Inferior parietal cortex (tissue), 1 donor: ENCODE measurements around the gene HLA-DQB2.
"Not testable (repeated sequence)": the region's sequence is repeated elsewhere in the genome, so short reads cannot be mapped to it uniquely, and the experiment has no call there.

Experiments used
- DNase-seq: peaks from one replicate; pipeline ENCODE4 v3.0.0-alpha.2; 2016; ENCODE audit errors: extremely low spot score

The HLA-DQB2 gene

DNA sequence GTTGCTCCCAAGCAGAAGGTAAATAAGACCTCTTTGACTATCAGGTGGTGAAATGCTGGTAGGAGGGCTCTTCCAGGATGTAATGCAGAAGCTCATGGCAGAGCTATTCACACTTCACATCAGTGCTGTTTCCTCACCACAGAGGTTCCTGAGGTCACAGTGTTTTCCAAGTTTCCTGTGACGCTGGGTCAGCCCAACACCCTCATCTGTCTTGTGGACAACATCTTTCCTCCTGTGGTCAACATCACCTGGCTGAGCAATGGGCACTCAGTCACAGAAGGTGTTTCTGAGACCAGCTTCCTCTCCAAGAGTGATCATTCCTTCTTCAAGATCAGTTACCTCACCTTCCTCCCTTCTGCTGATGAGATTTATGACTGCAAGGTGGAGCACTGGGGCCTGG, 17.7 kb downstream of the HLA-DQB2 start:
- DNase-seq = not testable (repeated sequence)

GRCh38 chr6:32744776-32745175, 18.6 kb downstream of the HLA-DQB2 start:
- DNase-seq = no peak

- no peak for DNase-seq
Measured at GRCh38 chr6:32742374-32742773, 21.0 kb downstream of the HLA-DQB2 start.

DNA sequence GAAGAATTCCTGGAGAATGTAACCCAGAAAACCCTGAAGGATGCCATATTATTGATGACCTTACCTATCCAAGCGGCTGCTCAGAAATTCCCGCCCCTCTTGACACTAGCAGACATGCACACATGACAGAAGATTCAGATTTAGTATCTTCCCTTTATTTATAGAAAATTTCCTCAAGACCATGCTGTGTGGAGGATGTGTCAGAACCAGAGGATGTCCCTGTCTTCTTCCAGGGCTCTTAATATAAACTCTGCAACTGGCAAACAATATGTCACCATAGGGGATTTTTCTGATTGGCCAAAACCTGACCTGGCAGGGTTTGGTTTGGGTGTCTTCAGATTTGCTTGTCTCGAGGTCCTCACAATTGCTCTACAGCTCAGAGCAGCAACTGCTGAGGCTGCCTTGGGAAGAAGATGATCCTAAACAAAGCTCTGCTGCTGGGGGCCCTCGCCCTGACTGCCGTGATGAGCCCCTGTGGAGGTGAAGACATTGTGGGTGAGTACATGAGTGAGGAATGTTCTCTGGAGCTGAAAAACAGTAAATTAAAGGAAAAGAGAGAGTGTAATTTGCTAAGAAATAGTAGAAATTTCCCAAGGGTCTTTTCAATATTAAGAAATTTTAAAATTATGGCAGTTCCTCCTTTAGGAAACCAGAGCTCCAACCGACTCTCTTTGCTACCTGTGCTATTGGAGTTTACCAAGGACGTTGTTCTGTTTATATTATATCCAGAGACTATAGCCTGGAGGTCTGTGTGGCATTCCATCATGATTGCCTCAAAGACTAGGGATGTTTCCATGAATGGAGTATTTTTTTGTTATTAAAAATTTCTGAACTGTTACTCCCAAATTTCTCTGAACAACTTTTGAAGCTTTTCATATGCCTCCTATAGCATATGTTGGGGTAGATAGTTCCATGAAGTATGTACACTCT, 22.0 kb downstream of the HLA-DQB2 start, which contains the start of gene HLA-DQA2:
TSS of gene HLA-DQA2 (plus strand) at position 361 of the 930 bp plus-strand sequence. CDS start at position 414, 53 bp downstream.
- no peak for DNase-seq

GRCh38 chr6:32738126-32738525, 25.2 kb downstream of the HLA-DQB2 start:
- DNase-seq = no peak

DNA sequence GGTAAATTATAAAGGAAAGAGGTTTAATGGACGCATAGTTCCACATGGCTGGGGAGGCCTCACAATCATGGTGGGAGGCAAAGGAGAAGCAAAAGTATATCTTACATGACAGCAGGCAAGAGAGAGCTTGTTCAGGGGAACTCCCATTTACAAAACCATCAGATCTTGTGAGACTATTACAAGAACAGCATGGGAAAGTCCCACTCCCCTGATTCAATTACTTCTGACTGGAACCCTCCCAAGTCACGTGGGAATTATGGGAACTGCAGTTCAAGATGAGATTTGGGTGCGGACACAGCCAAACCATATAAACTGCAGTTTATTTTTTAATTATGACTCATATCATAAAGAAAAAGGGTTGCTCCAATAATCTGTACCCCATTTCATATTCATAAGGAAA, 44.5 kb downstream of the HLA-DQB2 start:
- no peak for DNase-seq

- no peak for DNase-seq
Measured at GRCh38 chr6:32716396-32716795, 46.9 kb downstream of the HLA-DQB2 start.

DNA sequence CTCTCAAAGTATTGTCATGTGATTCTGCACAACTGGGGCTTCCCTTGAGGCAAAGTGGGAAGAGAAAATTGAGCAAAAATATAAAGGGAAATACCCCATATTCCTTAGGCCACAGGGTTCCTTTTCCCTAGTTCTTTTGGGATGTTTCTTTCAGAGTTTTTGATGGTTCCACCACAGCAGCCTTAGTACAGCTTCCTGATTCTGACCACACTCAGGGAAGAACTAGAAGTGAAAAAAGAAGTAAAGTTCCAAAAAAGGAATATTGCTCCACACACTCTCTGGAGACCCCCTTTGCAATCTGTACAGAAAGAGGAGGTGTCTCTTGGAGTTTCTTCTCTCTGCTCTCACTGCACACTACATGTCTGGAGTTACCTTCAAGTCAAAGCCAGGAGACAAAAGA, 50.1 kb downstream of the HLA-DQB2 start:
- no peak for DNase-seq

- DNase-seq = no peak
Measured at GRCh38 chr6:32709625-32710024, 53.7 kb downstream of the HLA-DQB2 start.
